GM12874 (cell line): ENCODE results near the gene CHN1.

ENCODE experiments used
- TF ChIP-seq, protein P1 (sequence below): IDR thresholded peaks from 2 replicates; pipeline ENCODE4 v1.5.1; 2011; ENCODE audit warnings: low read depth, mild to moderate bottlenecking, control low read depth, low read length, moderate library complexity; ENCODE audit not compliant: insufficient read depth

The CHN1 gene

DNA sequence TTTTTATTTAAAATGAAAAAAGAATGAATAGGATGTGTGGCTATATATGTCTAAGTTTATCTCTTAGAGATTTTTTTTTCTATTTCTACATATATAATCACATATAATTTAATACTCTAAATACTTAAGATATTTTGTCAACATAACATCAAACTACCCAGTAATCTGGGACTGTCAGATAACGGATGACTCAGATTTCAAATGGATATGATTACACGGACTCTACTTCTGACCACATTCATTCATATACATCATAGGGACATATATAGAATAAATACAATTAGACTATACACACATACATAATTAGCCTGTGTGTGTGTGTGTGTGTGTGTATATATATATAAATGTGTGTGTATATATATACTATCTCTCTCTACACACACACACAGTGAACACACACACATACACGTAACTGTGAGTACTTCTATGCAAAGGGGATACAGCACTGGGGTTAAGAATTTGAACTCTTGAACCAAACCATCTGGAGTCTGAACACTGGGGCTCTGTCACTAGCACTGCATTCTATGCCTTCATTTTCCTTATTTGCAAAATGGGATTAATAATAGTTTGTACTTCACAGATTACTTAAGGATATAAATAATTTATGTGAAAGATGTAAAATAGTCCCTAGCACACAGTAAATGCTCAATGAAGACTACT is 59.5 kb downstream of the CHN1 start:
- TF ChIP-seq, protein P1, sequence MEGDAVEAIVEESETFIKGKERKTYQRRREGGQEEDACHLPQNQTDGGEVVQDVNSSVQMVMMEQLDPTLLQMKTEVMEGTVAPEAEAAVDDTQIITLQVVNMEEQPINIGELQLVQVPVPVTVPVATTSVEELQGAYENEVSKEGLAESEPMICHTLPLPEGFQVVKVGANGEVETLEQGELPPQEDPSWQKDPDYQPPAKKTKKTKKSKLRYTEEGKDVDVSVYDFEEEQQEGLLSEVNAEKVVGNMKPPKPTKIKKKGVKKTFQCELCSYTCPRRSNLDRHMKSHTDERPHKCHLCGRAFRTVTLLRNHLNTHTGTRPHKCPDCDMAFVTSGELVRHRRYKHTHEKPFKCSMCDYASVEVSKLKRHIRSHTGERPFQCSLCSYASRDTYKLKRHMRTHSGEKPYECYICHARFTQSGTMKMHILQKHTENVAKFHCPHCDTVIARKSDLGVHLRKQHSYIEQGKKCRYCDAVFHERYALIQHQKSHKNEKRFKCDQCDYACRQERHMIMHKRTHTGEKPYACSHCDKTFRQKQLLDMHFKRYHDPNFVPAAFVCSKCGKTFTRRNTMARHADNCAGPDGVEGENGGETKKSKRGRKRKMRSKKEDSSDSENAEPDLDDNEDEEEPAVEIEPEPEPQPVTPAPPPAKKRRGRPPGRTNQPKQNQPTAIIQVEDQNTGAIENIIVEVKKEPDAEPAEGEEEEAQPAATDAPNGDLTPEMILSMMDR: no peak

DNA sequence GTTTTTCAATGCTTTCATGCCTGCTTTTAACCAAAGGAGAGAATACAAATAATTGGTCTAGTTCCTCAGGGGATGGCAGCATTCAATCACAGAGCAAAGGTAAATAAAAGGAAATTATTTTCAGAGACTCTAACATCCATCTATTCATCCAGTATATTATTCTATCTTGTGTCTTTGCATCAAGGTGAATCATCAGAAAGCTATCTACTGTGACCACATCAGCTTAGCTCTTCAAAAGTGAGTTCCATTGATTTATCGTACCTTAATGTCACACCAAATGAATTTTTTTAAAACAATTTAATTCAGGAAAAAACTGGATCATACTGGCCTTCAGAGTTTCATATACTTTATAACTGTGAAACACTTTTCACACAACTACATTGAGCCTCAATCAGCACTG is 66.1 kb downstream of the CHN1 start:
- TF ChIP-seq, protein P1: no peak

DNA sequence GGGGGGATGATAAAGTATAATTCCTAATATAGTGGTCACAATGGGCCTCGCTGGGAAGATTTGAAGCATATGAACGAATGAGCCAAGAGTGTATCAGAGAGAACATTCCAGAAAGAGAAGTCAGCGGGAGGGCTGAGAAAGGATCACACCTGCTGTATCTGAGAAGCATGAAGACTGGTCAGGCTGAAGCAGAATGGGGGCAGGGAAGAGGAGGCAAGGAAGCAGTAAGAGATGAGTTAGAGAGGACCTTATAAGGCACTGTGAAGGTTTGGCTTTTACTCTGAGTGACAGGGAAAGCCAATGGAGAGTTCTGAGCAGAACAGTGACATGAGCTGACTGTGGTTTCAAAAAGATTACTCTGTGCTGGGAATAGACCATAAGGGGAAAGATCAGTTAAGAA is 73.5 kb downstream of the CHN1 start:
- TF ChIP-seq, protein P1: no peak

DNA sequence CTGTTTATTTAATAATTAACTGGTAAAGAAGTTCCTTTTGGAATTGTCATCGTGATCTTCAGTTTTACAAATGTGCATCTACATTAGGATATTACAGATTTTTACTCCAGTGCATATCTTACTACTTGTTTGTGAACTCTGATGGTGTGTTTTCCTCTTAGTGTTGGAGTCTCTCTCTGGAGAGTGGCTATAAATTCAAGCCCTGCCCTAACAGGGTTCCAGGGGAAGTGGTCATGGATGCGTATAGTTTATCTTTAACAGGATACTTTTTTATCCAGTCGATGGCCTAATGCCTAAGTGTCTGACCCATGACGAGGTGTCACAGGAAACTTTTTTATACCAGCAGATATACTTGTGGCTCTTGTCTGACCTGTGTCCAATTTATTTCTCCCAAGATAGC is 75.4 kb downstream of the CHN1 start:
- TF ChIP-seq, protein P1: no peak

DNA sequence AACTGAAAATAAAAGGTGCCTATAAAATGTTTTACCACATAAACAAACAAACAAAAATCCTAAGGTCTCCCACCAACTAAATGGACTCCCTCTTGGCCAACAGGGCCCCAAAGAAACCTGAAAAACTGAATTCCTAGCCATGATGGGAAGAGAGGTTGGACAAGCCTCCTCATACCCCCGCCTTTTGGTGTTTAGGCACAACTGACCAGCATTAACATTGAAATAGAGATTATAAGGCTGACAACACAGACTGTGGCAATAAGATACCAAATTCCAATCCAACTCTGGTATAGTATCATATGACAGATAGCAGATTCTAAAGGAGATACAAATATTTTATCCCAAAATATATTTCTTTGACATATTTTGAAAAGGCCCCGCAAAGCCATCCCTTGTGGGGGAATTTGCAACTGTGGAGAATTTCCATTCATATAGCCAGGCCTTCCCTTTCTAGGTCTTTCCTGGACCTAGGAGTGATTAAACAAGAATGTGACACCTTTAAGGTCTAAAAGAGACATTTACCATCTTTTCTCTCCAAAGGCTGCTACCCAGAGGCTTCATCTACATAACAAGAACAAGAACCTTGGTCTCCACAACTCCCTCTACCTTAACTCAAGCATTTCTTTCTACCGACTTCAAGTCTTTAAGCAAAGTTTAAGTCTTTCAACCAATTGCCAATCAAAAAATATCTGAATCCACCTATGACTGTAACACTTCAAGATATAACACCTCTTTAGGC is 80.0 kb downstream of the CHN1 start:
- TF ChIP-seq, protein P1: no peak

DNA sequence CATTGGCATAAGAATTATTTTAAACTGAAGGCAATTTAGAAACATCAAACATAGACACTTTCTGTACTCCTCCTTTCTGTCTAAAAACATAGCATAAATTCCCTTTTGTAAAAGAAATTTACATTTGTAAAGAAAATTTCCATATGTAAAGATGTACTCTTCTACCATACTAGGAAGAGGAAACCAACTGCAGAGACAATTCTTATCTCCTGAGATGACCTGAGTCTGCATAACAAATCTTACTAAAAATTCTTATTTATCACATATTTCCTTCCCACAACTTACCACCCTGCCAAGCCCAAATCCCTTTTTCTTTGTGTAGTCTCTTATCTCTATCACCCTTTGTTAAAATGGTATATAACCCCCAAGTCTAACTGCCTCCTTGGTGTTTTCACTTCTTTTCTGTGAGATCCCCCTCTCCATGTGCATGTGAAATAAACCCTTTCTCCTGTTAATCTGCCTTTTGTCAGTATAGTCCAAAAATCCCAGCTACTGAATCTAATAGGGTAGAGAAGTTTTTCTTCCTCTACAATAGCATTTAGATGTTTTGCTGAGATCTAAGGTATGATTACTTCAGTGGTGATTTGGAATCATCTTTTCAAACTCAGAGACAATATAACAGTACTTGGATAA is 81.0 kb downstream of the CHN1 start:
- TF ChIP-seq, protein P1: no peak

DNA sequence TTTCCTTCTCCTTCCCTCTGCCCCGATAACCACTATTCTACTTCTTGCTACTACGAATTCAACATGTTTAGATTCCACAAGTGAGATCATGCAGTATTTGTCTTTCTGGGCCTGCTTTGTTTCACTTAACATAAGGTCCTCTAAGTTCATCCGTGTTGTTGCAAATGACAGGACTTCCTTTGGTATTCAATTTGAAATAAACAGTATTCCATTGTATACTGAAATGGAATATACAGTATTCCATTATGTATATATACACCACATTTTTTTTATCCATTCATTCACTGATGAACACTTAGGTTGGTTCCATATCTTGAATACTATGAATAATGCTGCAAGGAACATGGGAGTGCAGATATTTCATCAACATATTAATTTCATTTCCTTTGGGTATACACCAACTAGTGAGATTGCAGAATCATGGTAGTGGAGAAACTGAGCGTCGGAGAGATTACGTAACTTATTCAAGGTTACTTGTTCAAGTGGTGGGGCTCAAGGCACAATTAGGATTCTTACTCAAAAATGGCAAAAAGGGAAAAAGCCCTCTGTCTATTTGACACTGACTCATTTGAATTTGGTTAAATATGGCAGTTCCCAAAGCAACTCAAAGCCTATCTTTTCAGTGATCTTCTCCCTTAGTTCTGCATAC is 85.1 kb downstream of the CHN1 start:
- TF ChIP-seq, protein P1: no peak
